Breast epithelium (tissue), 3 donors: Measurements from ENCODE around the gene TTLL1.

ENCODE experiments used
- POLR2AphosphoS5 ChIP-seq, 3 donors: sonication (generic); formaldehyde crosslinking; IDR thresholded peaks; one replicate each; pipeline ENCODE4 v1.6.1; 2017; ENCODE audit warnings: antibody characterized with exemption in 3 of 3
- TF ChIP-seq, protein P1 (sequence below), 3 donors: fragments of 450-650 bp; IDR thresholded peaks; one replicate each; pipeline ENCODE4 v1.5.1; 2016 to 2017; ENCODE audit warnings: antibody characterized with exemption in 3 of 3, mild to moderate bottlenecking in 3 of 3, moderate library complexity in 3 of 3

DNA sequence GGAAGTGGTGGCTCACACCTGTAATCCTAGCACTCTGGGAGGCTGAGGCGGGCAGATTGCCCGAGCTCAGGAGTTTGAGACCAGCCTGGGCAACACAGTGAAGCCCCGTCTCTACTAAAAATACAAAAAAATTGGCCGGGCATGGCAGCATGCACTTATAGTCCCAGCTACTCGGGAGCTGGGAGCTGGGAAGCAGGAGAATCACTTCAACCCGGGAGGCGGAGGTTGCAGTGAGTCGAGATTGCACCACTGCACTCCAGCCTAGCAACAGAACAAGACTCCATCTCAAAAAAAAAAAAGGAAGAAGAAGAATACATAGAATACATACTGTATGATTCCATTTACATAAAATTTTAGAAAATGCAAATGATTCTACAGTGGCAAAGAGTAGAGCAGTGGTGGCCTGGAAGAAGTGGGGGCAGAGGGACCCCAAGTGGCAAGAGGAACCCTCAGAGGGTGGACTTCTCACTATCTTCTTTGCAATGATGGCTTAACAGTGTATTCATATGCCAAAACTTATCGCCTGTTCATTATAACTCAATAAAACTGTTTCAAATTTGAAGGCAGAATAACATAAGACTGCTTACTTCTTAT lies 96.2 kb downstream of the TTLL1 start:
- TF ChIP-seq, protein P1, sequence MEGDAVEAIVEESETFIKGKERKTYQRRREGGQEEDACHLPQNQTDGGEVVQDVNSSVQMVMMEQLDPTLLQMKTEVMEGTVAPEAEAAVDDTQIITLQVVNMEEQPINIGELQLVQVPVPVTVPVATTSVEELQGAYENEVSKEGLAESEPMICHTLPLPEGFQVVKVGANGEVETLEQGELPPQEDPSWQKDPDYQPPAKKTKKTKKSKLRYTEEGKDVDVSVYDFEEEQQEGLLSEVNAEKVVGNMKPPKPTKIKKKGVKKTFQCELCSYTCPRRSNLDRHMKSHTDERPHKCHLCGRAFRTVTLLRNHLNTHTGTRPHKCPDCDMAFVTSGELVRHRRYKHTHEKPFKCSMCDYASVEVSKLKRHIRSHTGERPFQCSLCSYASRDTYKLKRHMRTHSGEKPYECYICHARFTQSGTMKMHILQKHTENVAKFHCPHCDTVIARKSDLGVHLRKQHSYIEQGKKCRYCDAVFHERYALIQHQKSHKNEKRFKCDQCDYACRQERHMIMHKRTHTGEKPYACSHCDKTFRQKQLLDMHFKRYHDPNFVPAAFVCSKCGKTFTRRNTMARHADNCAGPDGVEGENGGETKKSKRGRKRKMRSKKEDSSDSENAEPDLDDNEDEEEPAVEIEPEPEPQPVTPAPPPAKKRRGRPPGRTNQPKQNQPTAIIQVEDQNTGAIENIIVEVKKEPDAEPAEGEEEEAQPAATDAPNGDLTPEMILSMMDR (IDR thresholded peaks at IDR 0.05): no peak
- TF ChIP-seq POLR2AphosphoS5 (IDR thresholded peaks at IDR 0.05): no peak
